Endothelial cell of umbilical vein (primary cell): ENCODE results near the gene ATP1A3. TPM values are rescaled to one million over a fixed set of nuclear protein-coding genes. Genes with fewer than 3 reads are reported as not detected.

ENCODE experiments used
- BruUV-seq: library from RNA; stranded (reverse); fragments of 400-500 nt; replicated peaks from 2 replicates; lab custom pipeline; 2021; lab: Mats Ljungman, UMichigan
- CTCF ChIA-PET: fragments of 300-600, 350-600 bp; sonication (Branson Sonifier 250); formaldehyde crosslinking; loops from one replicate; lab custom pipeline; 2021; ENCODE audit warnings: antibody characterized with exemption, inconsistent platforms; lab: Charles Lee
- POLR2A ChIA-PET: fragments of 300-600, 350-600 bp; sonication (Branson Sonifier 250); formaldehyde crosslinking; loops from one replicate; lab custom pipeline; 2021; ENCODE audit warnings: antibody characterized with exemption, inconsistent platforms; lab: Charles Lee
- DNase-seq: peaks from one replicate; pipeline ENCODE4 v3.0.0-alpha.2; 2011; ENCODE audit warnings: low read depth, low spot score
- FAIRE-seq: peaks from 2 replicates; lab custom pipeline; 2011; peaks lifted over from hg19 to GRCh38; lab: Jason Lieb, UNC
- H2AFZ ChIP-seq: 2 replicates; pipeline ENCODE4 v1.6.0; 2012; ENCODE audit warnings: low read depth, low read length, control low read depth, inconsistent platforms
- H3K27ac ChIP-seq: 2 replicates; pipeline ENCODE4 v1.5.1; 2011; ENCODE audit warnings: low read depth, mild to moderate bottlenecking, control low read depth, low read length, moderate library complexity; ENCODE audit not compliant: insufficient read depth
- H3K27me3 ChIP-seq, 2 experiments: 2 replicates each; pipeline versions ENCODE4 v1.6.0 to v1.6.1; 2011; ENCODE audit warnings: low read length in 2 of 2, mixed read lengths in 1 of 2; ENCODE audit not compliant: control insufficient read depth in 2 of 2, insufficient read depth in 2 of 2
- H3K36me3 ChIP-seq, 2 experiments: 2 replicates in 1 of 2; 3 replicates in 1 of 2; pipeline ENCODE4 v1.5.1; 2011; ENCODE audit warnings: low read length in 2 of 2, mild to moderate bottlenecking in 1 of 2, moderate library complexity in 1 of 2; ENCODE audit not compliant: control insufficient read depth in 2 of 2, insufficient read depth in 2 of 2; ENCODE audit errors: extremely low read depth in 1 of 2
- H3K4me1 ChIP-seq: 3 replicates; pipeline ENCODE4 v1.5.1; 2011; ENCODE audit warnings: mild to moderate bottlenecking, low read length; ENCODE audit not compliant: control insufficient read depth, insufficient read depth; ENCODE audit errors: extremely low read depth
- H3K4me2 ChIP-seq: 2 replicates; pipeline ENCODE4 v1.6.1; 2011; ENCODE audit warnings: low read length, control low read depth, mixed read lengths; ENCODE audit not compliant: insufficient read depth
- H3K4me3 ChIP-seq, 3 experiments: fragments of 200-600 bp in 1 of 3; sonication (generic), shearing (Covaris generic) in 1 of 3; replicated peaks in 1 of 3; 2 replicates each; pipeline ENCODE4 v1.5.1; 2011 to 2016; ENCODE audit warnings: control low read depth in 3 of 3, low read length in 3 of 3, mild to moderate bottlenecking in 2 of 3, inconsistent platforms in 1 of 3, low read depth in 1 of 3, moderate library complexity in 1 of 3; ENCODE audit not compliant: insufficient read depth in 1 of 3
- H3K79me2 ChIP-seq: 2 replicates; pipeline ENCODE4 v1.6.0; 2012; ENCODE audit warnings: low read length, inconsistent platforms; ENCODE audit not compliant: control insufficient read depth, insufficient read depth
- H3K9ac ChIP-seq: replicated peaks from 2 replicates; pipeline ENCODE3; 2011; ENCODE audit warnings: low read length, control low read depth; ENCODE audit not compliant: insufficient read depth; ENCODE audit errors: extremely low read depth
- H3K9me1 ChIP-seq: replicated peaks from 3 replicates; pipeline ENCODE4 v1.6.0; 2011; ENCODE audit warnings: mild to moderate bottlenecking, low read length; ENCODE audit not compliant: control insufficient read depth, insufficient read depth; ENCODE audit errors: extremely low read depth
- H3K9me3 ChIP-seq: replicated peaks from 2 replicates; pipeline ENCODE4 v1.5.1; 2012; ENCODE audit warnings: low read length, inconsistent platforms; ENCODE audit not compliant: control insufficient read depth, insufficient read depth
- H4K20me1 ChIP-seq: replicated peaks from 2 replicates; pipeline ENCODE3; 2011; ENCODE audit warnings: mild to moderate bottlenecking, low read length; ENCODE audit not compliant: control insufficient read depth, insufficient read depth; ENCODE audit errors: extremely low read depth
- CTCF ChIP-seq, 2 donors: IDR thresholded peaks; 1 replicate in 1 of 2; 2 replicates in 1 of 2; pipeline ENCODE4 v1.5.1; 2011; ENCODE audit warnings: low read length in 2 of 2, mild to moderate bottlenecking in 2 of 2, moderate library complexity in 2 of 2, control low read depth in 1 of 2, inconsistent platforms in 1 of 2, low read depth in 1 of 2; ENCODE audit not compliant: insufficient read depth in 1 of 2; ENCODE audit errors: extremely low read depth in 1 of 2
- EZH2 ChIP-seq: IDR thresholded peaks from 2 replicates; pipeline ENCODE4 v1.6.1; 2012; ENCODE audit warnings: borderline replicate concordance, low read depth, mild to moderate bottlenecking, moderate library complexity, low read length, inconsistent platforms; ENCODE audit not compliant: severe bottlenecking
- FOS ChIP-seq: IDR thresholded peaks from 2 replicates; pipeline ENCODE4 v1.6.1; 2011; ENCODE audit warnings: mild to moderate bottlenecking, low read length, moderate library complexity, borderline replicate concordance; ENCODE audit not compliant: insufficient read depth
- GATA2 ChIP-seq: IDR thresholded peaks from 2 replicates; pipeline ENCODE4 v1.7.0; 2011; ENCODE audit warnings: low read depth, mild to moderate bottlenecking, moderate library complexity, mixed read lengths, low read length; ENCODE audit not compliant: insufficient read length, insufficient read depth
- JUN ChIP-seq: IDR thresholded peaks from 2 replicates; pipeline ENCODE4 v1.6.1; 2011; ENCODE audit warnings: borderline replicate concordance, low read depth; ENCODE audit not compliant: insufficient read length, insufficient read depth
- MAX ChIP-seq: IDR thresholded peaks from 2 replicates; pipeline ENCODE4 v1.6.1; 2011; ENCODE audit not compliant: insufficient read depth, insufficient read length
- MYC ChIP-seq: IDR thresholded peaks from one replicate; pipeline ENCODE4 v1.6.1; 2011; ENCODE audit warnings: mild to moderate bottlenecking, low read depth, low read length
- POLR2A ChIP-seq: IDR thresholded peaks from 2 replicates; pipeline ENCODE4 v1.6.1; 2012; ENCODE audit warnings: low read depth, mild to moderate bottlenecking, control low read depth, low read length
- POLR2AphosphoS5 ChIP-seq: IDR thresholded peaks from 2 replicates; pipeline ENCODE4 v1.6.1; 2012; ENCODE audit warnings: low read depth, mild to moderate bottlenecking, control low read depth, low read length, moderate library complexity; ENCODE audit not compliant: insufficient read depth
- dilution Hi-C: fragments of 300-500 bp; cut with MboI; formaldehyde crosslinking; loops from one replicate; pipeline ENCODE4 v1.15.0; 2019; ENCODE audit warnings: low sequenced_read_pairs; ENCODE audit not compliant: extremely low pct_ligation_motif_present
- intact Hi-C: fragments of 100-400 bp; cut with micrococcal nuclease; formaldehyde crosslinking; loops from one replicate; pipeline ENCODE4 v1.10.0; 2022
- polyA plus RNA-seq, 4 experiments: library from polyadenylated mRNA; depleted of rRNA in 3 of 4; stranded (reverse) in 3 of 4; unstranded in 1 of 4; fragments of >200 nt; gene quantifications; 2 replicates each; pipeline versions ENCODE4 v1.2.1 to v1.2.3, GENCODE V29; 2011 to 2012; ENCODE audit warnings: missing spikeins in 1 of 4
- total RNA-seq: library from RNA; stranded (reverse); gene quantifications from 2 replicates; pipeline ENCODE4 v1.2.3, GENCODE V29; 2021

ATP1A3 gene
- total and polyA plus RNA-seq, 2 donors (not counting 3 experiments of a cell fraction or from before 2014, with no cell fraction given): 0.40 TPM; not detected in 1

GRCh38 chr19:41999878-42000208 lies 5.8 kb upstream of the ATP1A3 start:
- H3K9ac ChIP-seq: no peak overlapping the region
- no peaks in the 10 kb centered on the region for H3K9me3 ChIP-seq
- DNase-seq (no peak), FAIRE-seq (no peak)
- no peaks in the 10 kb centered on the region for H3K79me2 ChIP-seq
- peaks cover 19 to 30% of the 10 kb centered on the region in 2 experiments for H3K27me3 ChIP-seq
- no peak overlapping the region for H3K4me3 ChIP-seq
- dilution Hi-C loops: no loop called here
- no TSS peak for BruUV-seq
- no peaks in the 10 kb centered on the region for H3K4me1 ChIP-seq
- intact Hi-C loops: no loop called here
- H3K4me2 ChIP-seq: no peak overlapping the region
- no peaks in the 10 kb centered on the region for H4K20me1 ChIP-seq
- ChIA-PET POLR2A (no interaction called here), CTCF (interaction anchor here (0.8 to 2.3 kb wide), 3 partner anchors 11 to 92 kb away, joined by 3 to 8 read pairs (median 4); no protein-coding TSS in a partner anchor)
- no peak overlapping the region for H2AFZ ChIP-seq
- no peaks in the 10 kb centered on the region for H3K9me1 ChIP-seq
- TF ChIP-seq MAX (no peak), MYC (no peak), CTCF (IDR thresholded peaks at IDR 0.05; ENCODE audit: extremely low read depth in 1 of 2, insufficient read depth in 1 of 2, low read depth in 1 of 2, low read length in 2 of 2) (no peak), EZH2 (no peak), POLR2A (no peak), POLR2AphosphoS5 (no peak), JUN (no peak), FOS (no peak), GATA2 (no peak)
- H3K36me3 ChIP-seq: no peaks in the 10 kb centered on the region
- H3K27ac ChIP-seq: no peak overlapping the region
